ENCODE results near the gene THSD4.

The THSD4 gene

GRCh38 chr15:71329497-71330260 is 214.4 kb downstream of the THSD4 start:
- no peak for DNase-seq (ENCODE audit: low read depth, low spot score)
- no peak overlapping the region for H3K4me3 ChIP-seq (ENCODE audit: low read length)

GRCh38 chr15:71330638-71331162 is 215.4 kb downstream of the THSD4 start:
- no peak overlapping the region for H3K4me3 ChIP-seq (ENCODE audit: low read length)
- no peak for DNase-seq (ENCODE audit: low read depth, low spot score)

DNA sequence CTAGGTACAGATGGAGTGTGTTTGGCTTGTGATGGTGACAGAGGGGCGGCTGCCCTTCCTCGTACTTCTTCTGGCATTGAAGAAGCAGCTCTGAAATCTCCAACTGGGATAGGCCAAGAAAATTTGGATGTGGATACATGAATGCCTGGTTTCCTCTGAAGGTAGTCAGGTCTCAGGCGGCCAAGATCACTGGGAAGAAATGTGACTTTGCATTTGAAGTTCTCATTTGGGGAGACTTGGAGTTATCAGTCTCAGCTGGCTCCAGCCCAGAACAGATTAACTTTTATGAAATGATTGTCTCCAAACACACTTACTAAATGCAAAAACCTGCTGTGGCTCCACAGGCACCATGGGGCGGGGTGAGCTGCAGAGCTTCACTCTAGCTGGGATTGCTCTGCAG is 215.9 kb downstream of the THSD4 start:
- H3K4me3 ChIP-seq (ENCODE audit: low read length): no peak overlapping the region
- no peak for DNase-seq (ENCODE audit: low read depth, low spot score)

DNA sequence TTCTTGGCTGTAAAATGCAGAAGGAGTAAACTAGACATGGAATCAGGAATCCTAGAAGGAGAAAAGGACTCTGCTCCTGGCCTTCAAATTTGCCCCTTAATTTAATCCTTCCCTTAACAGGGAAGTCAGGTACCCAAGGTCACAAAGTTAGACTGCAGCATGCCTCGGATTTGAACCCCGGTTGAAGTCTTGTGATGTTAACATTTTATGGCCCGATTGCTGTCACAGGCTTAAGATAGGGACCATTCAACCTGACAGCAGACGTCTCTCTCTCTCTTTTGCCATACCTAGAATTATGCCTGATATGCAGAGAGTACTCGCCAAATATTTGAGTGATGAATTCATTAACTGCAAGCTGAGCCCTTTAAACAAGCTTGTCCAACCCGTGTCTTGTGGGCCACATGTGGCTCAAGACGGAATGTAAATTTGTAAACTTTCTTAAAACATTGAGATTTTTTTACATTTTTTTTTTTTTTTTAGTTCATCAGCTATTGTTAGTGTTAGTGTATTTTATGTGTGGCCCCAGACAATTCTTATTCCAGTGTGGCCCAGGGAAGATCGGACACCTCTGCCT is 217.2 kb downstream of the THSD4 start:
- DNase-seq (ENCODE audit: low read depth, low spot score): no peak
- H3K4me3 ChIP-seq (ENCODE audit: low read length): no peak overlapping the region

- no peak overlapping the region for H3K4me3 ChIP-seq (ENCODE audit: low read length)
- DNase-seq (ENCODE audit: low read depth, low spot score): no peak
Measured at GRCh38 chr15:71333136-71333700, 217.9 kb downstream of the THSD4 start.

- no peak overlapping the region for H3K4me3 ChIP-seq (ENCODE audit: low read length)
- no peak for DNase-seq (ENCODE audit: low read depth, low spot score)
Measured at GRCh38 chr15:71333839-71334238, 218.6 kb downstream of the THSD4 start.

DNA sequence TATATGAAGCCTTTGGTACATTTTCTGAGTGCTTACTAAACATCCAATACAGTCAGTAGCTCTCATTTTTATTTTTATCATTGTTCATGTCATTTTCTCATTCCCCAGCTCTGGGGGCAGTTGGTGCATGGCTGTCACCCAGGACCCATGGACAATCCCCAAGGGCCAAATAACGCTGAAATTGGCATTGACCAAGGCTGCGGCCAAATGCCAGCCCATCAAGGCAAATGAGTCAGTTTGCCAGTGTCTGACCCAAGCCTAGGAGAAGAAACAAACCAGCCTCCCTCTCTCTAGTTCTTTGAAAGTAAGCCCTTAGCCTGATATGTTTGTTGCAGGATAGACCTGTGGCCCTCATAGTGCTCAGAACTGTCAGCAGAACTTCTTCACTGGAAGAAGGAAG is 219.2 kb downstream of the THSD4 start:
- no peak for DNase-seq (ENCODE audit: low read depth, low spot score)
- no peak overlapping the region for H3K4me3 ChIP-seq (ENCODE audit: low read length)

GRCh38 chr15:71334873-71335272 is 219.6 kb downstream of the THSD4 start:
- H3K4me3 ChIP-seq (ENCODE audit: low read length): no peak overlapping the region
- no peak for DNase-seq (ENCODE audit: low read depth, low spot score)

- no peak for DNase-seq (ENCODE audit: low read depth, low spot score)
- H3K4me3 ChIP-seq (ENCODE audit: low read length): no peak overlapping the region
Measured at GRCh38 chr15:71335591-71335990, 220.3 kb downstream of the THSD4 start.

DNA sequence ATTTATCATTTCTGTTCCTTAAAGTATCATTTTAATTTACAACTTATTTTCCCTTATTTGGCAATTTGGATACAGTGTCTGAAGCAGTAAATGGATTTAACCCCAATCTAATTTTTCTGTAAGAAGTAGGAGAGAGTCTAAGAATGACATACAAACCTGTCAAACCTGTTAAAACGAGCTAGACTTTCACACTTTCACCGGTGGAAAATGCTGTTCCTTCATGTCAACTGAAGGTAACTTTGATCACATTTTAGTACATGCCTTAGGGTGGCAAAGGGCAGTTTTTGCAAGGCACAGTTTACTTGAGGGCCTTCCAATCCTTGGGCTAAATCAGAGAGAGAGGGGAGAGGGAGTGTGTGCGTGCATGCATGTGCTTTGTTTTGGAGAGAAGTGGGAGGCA is 221.4 kb downstream of the THSD4 start:
- H3K4me3 ChIP-seq (ENCODE audit: low read length): no peak overlapping the region
- no peak for DNase-seq (ENCODE audit: low read depth, low spot score)

GRCh38 chr15:71337197-71337845 is 222.1 kb downstream of the THSD4 start:
- H3K4me3 ChIP-seq (ENCODE audit: low read length): no peak overlapping the region
- DNase-seq (ENCODE audit: low read depth, low spot score): no peak

DNA sequence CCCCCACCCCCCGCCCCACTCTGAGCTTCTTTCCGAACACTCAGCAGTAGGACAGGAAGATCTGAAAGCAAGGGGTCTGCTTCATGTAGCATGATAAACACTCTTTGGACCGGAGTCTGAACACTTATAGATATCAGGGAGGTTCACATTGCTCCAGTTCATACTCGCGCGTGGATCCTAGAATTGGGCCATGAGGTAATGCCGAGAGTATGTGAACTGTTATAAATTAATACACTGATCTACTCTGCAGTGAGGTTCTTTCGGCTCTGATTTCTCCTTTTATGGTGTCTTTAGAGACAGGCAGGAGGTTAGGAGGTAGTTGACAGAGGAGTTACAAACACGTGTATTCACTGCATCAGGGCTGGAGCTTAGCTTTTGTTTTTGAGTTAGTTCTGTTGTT is 223.0 kb downstream of the THSD4 start:
- H3K4me3 ChIP-seq (ENCODE audit: low read length): no peak overlapping the region
- no peak for DNase-seq (ENCODE audit: low read depth, low spot score)

DNA sequence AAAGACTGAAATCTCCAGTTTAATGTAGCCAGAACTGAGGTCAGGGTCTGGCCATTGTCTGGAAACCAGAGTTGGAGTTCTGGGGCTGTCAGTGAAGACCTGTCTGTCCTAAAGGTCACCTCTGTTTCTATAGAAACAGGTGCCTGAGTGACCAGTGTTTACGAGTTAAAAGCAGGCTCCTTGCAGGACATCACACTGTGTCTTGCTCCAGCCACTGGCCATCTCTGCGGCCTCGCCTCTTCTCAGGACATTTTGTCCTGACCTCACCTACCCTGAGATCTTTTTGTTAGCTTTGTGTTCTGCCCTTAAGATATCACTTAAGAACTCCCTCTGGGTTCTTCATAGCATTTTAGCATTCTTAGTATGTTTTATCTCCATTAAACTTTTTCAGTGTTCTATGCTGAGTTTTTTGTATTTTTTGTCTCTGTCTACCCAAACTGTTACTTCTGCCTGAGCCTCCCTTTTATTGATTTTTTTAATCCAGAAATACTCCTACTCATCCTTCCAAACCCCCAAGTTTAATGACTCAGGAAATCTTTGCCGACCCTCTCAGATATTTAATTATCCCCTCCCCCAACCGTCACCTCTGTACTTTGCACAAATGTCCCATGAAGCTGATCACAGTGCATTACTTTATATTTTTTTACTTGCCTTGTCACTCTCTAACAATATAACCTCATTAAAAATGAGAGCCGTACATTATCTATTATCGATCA is 223.7 kb downstream of the THSD4 start:
- no peak overlapping the region for H3K4me3 ChIP-seq (ENCODE audit: low read length)
- DNase-seq (ENCODE audit: low read depth, low spot score): no peak

DNA sequence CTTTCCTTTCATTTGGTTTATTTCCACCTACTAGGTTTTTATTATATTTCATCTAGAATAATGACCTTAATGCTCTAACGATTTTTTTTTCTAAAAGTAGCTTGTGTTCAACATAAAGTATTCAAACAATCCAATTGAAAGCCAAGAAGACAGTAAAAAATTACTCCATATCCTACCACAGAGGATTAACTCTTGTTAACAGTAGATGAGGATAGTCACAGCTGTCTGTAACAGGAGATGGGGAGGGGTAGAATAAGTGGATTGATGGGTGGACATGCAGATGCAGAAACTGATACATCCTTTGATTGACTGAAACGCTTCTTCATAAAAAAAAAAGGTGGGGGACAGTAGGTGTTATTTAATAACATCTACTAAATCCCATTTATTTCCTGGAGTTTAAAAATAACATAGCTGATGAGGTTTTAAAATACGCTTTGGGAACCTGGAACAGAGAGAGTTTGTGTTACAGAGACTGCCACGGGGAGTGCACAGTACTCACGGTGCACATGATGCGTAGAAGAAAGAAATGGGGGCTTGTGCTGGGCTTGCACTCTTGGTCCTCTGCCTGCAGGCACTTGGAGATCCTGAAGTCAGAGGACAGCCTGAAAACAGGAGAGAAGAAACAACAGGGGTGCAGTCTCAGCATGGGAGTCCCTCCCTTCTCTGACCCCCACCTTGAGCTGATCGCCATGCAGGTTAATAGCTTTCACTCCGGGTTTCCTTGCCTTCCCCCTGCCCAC is 226.7 kb downstream of the THSD4 start:
- H3K4me3 ChIP-seq (ENCODE audit: low read length): no peak overlapping the region
- DNase-seq (ENCODE audit: low read depth, low spot score): no peak

- DNase-seq (ENCODE audit: low read depth, low spot score): no peak
Measured at GRCh38 chr15:71342658-71343057, 227.4 kb downstream of the THSD4 start.

GRCh38 chr15:71344316-71344715 is 229.0 kb downstream of the THSD4 start:
- H3K4me3 ChIP-seq (ENCODE audit: low read length): no peak overlapping the region
- no peak for DNase-seq (ENCODE audit: low read depth, low spot score)

More at GRCh38 chr15:71342658-71343057, 227.4 kb downstream of the THSD4 start:
- H3K4me3 ChIP-seq (ENCODE audit: low read length): no peak overlapping the region

DNA sequence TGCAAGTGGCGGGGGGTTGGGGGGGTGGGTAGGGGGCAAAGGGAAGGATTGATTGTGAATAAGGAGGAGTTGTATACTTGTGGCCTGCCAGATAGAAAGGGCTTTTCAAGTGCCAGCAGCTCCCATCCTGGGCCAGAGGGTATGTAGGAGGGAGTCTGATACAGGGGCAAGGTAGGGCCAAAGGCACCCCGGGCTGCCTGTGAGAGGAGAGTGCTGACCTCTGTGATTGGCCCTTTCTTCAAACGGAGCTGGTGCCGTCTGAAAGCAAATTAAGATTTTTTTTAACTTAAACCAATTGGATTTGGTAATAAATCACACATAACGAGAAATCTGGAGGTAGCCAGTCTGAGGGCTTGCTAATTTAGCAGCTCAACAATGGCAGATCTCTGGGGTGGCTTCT is 229.9 kb downstream of the THSD4 start:
- H3K4me3 ChIP-seq (ENCODE audit: low read length): no peak overlapping the region
- no peak for DNase-seq (ENCODE audit: low read depth, low spot score)

- DNase-seq (ENCODE audit: low read depth, low spot score): no peak
- H3K4me3 ChIP-seq (ENCODE audit: low read length): no peak overlapping the region
Measured at GRCh38 chr15:71346464-71346863, 231.2 kb downstream of the THSD4 start.

- H3K4me3 ChIP-seq (ENCODE audit: low read length): no peak overlapping the region
- no peak for DNase-seq (ENCODE audit: low read depth, low spot score)
Measured at GRCh38 chr15:71348597-71348996, 233.3 kb downstream of the THSD4 start.

All from Jurkat, Clone E6-1 (cell line).